A673 (cell line): Measurements from ENCODE around the gene EDEM2. TPM values are rescaled to one million over a fixed set of nuclear protein-coding genes. Genes with fewer than 3 reads are reported as not detected.
A peak's percentile ranks its signal among the peaks of the same experiment; 100 is the strongest.

Source experiments
- BruUV-seq: library from RNA; stranded (reverse); fragments of 400-500 nt; replicated peaks from 2 replicates; lab custom pipeline; 2021; lab: Mats Ljungman, UMichigan
- CTCF ChIA-PET: fragments of 300-600 bp; sonication (Branson Sonifier 250); formaldehyde crosslinking; loops from one replicate; lab custom pipeline; 2022; ENCODE audit warnings: antibody characterized with exemption; lab: Charles Lee
- POLR2A ChIA-PET: fragments of 300-600 bp; sonication (Branson Sonifier 250); formaldehyde crosslinking; loops from one replicate; lab custom pipeline; 2022; ENCODE audit warnings: antibody characterized with exemption; ENCODE audit not compliant: low non-redundant PET; lab: Charles Lee
- DNase-seq: peaks from one replicate; pipeline ENCODE4 v3.0.0-alpha.2; 2015; ENCODE audit warnings: low spot score
- H3K27ac ChIP-seq: fragments of 200-600 bp; sonication (generic); 2 replicates; pipeline ENCODE4 v1.5.1; 2016; ENCODE audit warnings: mixed run types, low read depth, mild to moderate bottlenecking, mixed read lengths, antibody characterized with exemption, low read length; ENCODE audit not compliant: poor library complexity, severe bottlenecking
- H3K27me3 ChIP-seq: fragments of 200-600 bp; sonication (generic); replicated peaks from 2 replicates; pipeline ENCODE4 v1.6.1; 2017; ENCODE audit warnings: mixed run types, low read depth, mild to moderate bottlenecking, mixed read lengths, antibody characterized with exemption, low read length; ENCODE audit not compliant: insufficient read depth, poor library complexity
- H3K36me3 ChIP-seq: fragments of 200-600 bp; sonication (generic); 2 replicates; pipeline ENCODE4 v1.6.1; 2016; ENCODE audit warnings: mixed run types, mild to moderate bottlenecking, mixed read lengths, antibody characterized with exemption, low read length; ENCODE audit not compliant: insufficient read depth, poor library complexity, severe bottlenecking
- H3K4me1 ChIP-seq: fragments of 200-600 bp; sonication (generic); 2 replicates; pipeline ENCODE4 v1.6.1; 2017; ENCODE audit warnings: mixed run types, mild to moderate bottlenecking, mixed read lengths, antibody characterized with exemption, low read length; ENCODE audit not compliant: insufficient read depth, poor library complexity, severe bottlenecking
- H3K4me3 ChIP-seq: fragments of 200-600 bp; sonication (generic); 2 replicates; pipeline ENCODE4 v1.5.1; 2016; ENCODE audit warnings: low read depth, mixed run types, mild to moderate bottlenecking, mixed read lengths, low read length; ENCODE audit not compliant: poor library complexity, severe bottlenecking
- H3K9me3 ChIP-seq: fragments of 200-600 bp; sonication (generic); 2 replicates; pipeline ENCODE4 v1.6.1; 2016; ENCODE audit warnings: mixed run types, low read depth, mild to moderate bottlenecking, mixed read lengths, antibody characterized with exemption, low read length; ENCODE audit not compliant: poor library complexity, severe bottlenecking
- CTCF ChIP-seq: fragments of 300-800, 200-600 bp; sonication (generic); conservative IDR thresholded peaks from 2 replicates; pipeline ENCODE4 v1.5.1; 2017; ENCODE audit warnings: low read depth, mild to moderate bottlenecking, antibody characterized with exemption, low read length, moderate library complexity, mixed read lengths
- EZH2 ChIP-seq: fragments of 200-600 bp; sonication (generic); IDR thresholded peaks from 2 replicates; pipeline ENCODE4 v1.6.1; 2017; ENCODE audit warnings: borderline replicate concordance, low read depth, mild to moderate bottlenecking, mixed read lengths, antibody characterized with exemption, low read length; ENCODE audit not compliant: poor library complexity, severe bottlenecking
- intact Hi-C: fragments of 100-400 bp; cut with micrococcal nuclease; formaldehyde crosslinking; loops from one replicate; pipeline ENCODE4 v1.10.0; 2022; ENCODE audit not compliant: unreplicated experiment
- total RNA-seq: library from RNA; stranded (reverse); gene quantifications from 2 replicates; pipeline ENCODE4 v1.2.3, GENCODE V29; 2021

Gene EDEM2
- total RNA-seq, 1 experiment from 2014 or later: 13.6 TPM

- POLR2A ChIA-PET: no interaction called here
- H3K27me3 ChIP-seq: peaks cover 3% of the 10 kb centered on the region
- CTCF ChIA-PET: no interaction called here
- no peak for DNase-seq
- H3K4me1 ChIP-seq: no peaks in the 10 kb centered on the region
- BruUV-seq: no TSS peak
- no peaks in the 10 kb centered on the region for H3K36me3 ChIP-seq
- no peak overlapping the region for H3K4me3 ChIP-seq
- intact Hi-C loops: no loop called here
- TF ChIP-seq CTCF: no peak
- no peak overlapping the region for H3K27ac ChIP-seq
- no peaks in the 10 kb centered on the region for H3K9me3 ChIP-seq
Observed at GRCh38 chr20:35104685-35105295, 42.3 kb downstream of the EDEM2 start.

- no peak for DNase-seq
Observed at GRCh38 chr20:35101620-35102019, 45.5 kb downstream of the EDEM2 start.

GRCh38 chr20:35093267-35093884, 53.8 kb downstream of the EDEM2 start:
- Histone ChIP-seq H3K9me3 (no peaks in the 10 kb centered on the region), H3K27ac (peak overlapping the region; percentile 87), H3K27me3 (no peaks in the 10 kb centered on the region), H3K4me1 (peaks cover 21% of the 10 kb centered on the region), H3K4me3 (peak overlapping the region; percentile 94), H3K36me3 (no peaks in the 10 kb centered on the region)
- DNase-seq: peak; percentile 75
- CTCF ChIA-PET: interaction anchor here (0.5 kb wide), 1 partner anchor 72 kb away, joined by 4 read pairs; no protein-coding TSS in a partner anchor
- intact Hi-C loops: loop anchor here (10.0 kb wide), 1 partner anchor 219 kb away; the partner anchor contains the start of genes ACSS2 and GGT7
- POLR2A ChIA-PET: interaction anchor here (0.7 kb wide), 1 partner anchor 24 kb away, joined by 3 read pairs; no protein-coding TSS in a partner anchor
- no TSS peak for BruUV-seq
- TF ChIP-seq CTCF (no peak), EZH2 (no peak)

More at GRCh38 chr20:35101620-35102019, 45.5 kb downstream of the EDEM2 start:
- intact Hi-C loops: no loop called here
- no peaks in the 10 kb centered on the region for H3K36me3 ChIP-seq
- no peak for TF ChIP-seq CTCF
- no peak for TF ChIP-seq EZH2
- no peaks in the 10 kb centered on the region for H3K9me3 ChIP-seq
- H3K27me3 ChIP-seq: peaks cover 3% of the 10 kb centered on the region
- no peak overlapping the region for H3K27ac ChIP-seq
- POLR2A ChIA-PET: no interaction called here
- no peaks in the 10 kb centered on the region for H3K4me1 ChIP-seq
- BruUV-seq: no TSS peak
- H3K4me3 ChIP-seq: no peak overlapping the region
- CTCF ChIA-PET: no interaction called here
